ENCODE results near the gene ACP3.
"Not testable (repeated sequence)": the region's sequence is repeated elsewhere in the genome, so short reads cannot be mapped to it uniquely, and the experiment has no call there.

The ACP3 gene

GRCh38 chr3:132368962-132369361, 51.8 kb downstream of the ACP3 start:
- no peak for DNase-seq

DNA sequence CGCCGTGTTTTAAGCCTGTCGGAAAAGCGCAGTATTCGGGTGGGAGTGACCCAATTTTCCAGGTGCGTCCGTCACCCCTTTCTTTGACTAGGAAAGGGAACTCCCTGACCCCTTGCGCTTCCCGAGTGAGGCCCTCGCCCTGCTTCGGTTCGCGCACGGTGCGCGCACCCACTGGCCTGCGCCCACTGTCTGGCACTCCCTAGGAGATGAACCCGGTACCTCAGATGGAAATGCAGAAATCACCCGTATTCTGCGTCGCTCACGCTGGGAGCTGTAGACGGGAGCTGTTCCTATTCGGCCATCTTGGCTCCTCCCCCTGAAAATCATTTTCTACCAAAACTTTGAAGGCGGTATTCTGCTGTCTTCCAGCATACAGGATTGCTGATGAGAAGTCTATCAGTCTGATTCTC, 59.7 kb downstream of the ACP3 start:
- not testable (repeated sequence) for DNase-seq

DNA sequence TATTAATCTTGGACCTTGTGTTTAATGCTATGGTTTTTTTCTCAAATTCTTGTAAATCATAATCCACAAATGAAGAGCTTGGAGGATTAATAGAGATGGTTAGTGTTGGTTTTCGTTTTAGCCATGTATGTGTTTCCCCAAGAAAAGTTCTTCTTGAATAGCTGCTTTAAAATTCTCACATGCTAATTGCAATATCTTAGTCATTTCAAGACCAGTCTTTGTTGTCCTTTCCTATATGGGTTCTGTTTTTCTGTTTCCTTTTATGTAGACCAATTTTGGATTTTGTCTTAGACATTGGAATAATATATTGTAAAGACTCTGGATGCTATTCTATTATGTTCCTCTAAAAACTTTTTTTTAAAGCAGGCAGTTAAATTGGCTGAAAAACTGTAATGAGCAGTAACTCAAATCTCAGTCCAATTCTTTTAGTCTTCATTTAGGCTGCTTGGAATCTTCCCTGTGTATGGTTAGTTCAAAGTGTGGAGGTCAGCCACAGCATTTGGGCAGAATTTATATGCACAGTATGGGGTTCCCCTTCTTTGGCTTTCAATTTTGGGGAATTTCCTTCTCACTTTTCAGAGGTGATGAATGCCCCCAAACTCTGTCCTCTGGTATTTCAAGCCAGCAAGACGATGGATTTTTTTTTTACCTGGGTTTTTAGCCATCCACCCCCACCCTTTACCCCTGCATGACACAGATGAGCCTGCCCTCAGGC, 61.0 kb downstream of the ACP3 start:
- DNase-seq = no peak

DNA sequence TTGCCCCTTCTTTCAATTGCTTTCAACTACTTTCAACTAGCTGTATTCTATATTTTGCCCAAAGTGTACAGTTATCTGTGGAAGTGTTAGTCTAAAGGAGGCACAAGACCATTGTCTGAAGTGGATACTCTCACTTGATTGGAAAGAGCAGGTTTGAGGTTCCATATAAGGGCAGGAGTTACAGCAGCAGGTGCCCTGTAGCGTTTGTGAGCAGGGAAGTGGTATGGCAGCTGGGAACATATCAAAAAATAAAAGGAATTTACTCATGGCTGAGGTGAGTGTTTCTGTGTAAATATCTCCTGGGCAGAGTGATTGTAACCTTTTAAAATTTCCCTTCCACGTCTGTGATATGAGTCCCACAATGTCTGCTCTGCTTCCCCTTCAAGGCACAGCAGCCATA, 61.6 kb downstream of the ACP3 start:
- no peak for DNase-seq

DNA sequence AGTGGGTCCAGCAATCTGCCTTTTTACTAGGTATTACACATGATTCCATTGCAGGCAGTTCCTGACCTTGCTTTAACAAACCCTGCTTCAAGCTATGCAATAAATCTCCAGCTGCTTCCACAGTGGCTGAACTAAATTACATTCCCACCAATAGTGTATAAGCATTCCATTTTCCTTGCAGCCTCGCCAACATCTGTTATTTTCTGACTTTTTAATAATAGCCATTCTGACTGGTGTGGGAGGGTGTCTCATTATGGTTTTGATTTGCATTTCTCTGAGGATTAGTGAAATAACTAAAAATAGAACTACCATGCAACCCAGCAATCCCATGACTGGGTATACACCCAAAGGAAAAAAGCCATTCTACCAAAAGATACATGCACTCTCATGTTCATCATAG, 63.7 kb downstream of the ACP3 start:
- no peak for DNase-seq

DNA sequence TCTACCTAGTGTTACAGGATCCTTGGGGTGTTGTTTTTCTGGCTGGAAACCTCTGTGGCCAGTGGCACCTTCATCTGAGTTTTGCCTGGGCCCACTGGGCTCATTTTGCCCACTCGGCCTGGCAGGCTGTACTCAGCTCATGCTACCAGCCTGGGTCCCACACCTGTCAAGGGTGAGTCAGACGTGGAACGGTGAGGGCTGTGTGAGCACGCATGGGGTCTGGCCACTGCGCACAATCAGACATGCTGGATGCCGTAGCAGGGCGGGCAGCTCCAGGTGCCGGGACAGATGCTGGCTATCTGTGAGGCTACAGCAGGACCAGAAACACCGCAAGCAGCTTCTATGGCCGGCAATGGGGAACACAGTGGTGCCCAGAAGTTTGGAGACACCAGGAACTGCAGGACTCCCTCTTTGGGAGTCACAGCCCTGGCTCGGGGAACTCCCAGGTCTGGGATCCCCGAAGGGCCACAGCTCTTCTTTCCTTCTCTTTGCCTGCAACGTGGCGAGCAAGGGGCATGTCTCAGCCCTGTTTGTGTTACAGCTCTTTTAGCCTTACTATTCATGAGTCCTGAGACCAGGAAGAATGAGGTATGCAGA, 64.2 kb downstream of the ACP3 start:
- DNase-seq = no peak

GRCh38 chr3:132382267-132382666, 65.1 kb downstream of the ACP3 start:
- no peak for DNase-seq

GRCh38 chr3:132382688-132383194, 65.5 kb downstream of the ACP3 start:
- DNase-seq = no peak

- no peak for DNase-seq
Observed at GRCh38 chr3:132386259-132386658, 69.1 kb downstream of the ACP3 start.

DNA sequence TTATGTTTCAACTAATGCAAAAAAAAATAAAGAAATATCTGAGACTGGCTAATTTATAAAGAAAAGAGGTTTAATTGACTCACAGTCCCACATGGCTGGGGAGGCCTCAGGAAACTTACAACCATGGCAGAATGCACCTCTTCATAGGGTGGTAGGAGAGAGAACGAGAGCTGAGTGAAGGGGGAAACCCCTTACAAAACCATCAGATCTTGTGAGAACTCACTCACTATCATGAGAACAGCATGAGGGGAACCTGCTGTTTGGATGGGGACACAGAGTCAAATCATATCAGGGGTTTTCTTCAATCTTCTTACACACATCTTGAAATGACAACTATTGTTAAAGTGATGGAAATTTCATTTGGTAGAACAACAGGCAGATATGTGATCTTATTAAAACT, 75.5 kb downstream of the ACP3 start:
- DNase-seq = not testable (repeated sequence)

GRCh38 chr3:132394320-132394719, 77.1 kb downstream of the ACP3 start:
- no peak for DNase-seq

GRCh38 chr3:132395126-132395525, 77.9 kb downstream of the ACP3 start:
- no peak for DNase-seq

- DNase-seq = no peak
Observed at GRCh38 chr3:132396255-132396654, 79.0 kb downstream of the ACP3 start.

GRCh38 chr3:132396776-132397175, 79.6 kb downstream of the ACP3 start:
- not testable (repeated sequence) for DNase-seq

DNA sequence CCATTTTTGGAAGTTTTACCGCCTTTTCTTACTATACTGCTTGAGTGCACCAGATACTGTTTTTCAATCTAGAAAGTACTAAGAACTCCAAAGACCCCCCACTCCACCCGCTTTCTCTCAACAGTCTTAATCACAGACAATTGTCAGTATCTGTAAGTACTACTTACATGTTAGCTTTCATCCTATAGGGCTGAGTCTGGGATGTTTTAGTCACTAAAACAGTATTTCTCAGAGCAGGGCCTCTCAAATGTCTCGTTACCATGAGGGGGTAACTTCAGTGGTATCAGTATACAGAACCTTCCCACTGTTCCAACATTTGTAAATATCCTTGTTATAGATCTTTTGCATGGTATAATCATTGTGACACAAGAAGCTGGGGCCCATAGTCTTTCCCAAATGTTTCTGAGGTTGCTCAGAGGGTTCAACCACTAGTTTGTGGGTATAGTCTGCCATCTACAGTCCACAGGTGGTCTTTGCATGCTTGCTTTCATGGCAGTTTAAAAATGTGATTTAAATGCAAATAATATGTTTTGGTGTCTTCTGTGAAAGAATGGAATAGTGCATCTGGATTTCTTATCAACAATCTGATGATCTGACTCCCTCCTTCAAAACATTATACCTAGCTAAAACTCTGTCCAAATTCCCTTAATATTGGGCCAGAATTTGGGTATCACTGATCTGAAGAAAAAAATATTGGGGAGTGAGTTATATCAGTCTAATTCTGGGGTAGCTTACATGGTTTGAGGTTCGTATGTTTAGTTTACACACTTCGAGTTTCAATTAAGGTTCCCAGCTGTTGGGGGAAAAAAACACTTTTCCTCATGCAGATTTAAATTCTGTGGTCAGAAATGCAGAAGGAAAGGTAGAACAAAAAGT, 82.1 kb downstream of the ACP3 start:
- no peak for DNase-seq

DNA sequence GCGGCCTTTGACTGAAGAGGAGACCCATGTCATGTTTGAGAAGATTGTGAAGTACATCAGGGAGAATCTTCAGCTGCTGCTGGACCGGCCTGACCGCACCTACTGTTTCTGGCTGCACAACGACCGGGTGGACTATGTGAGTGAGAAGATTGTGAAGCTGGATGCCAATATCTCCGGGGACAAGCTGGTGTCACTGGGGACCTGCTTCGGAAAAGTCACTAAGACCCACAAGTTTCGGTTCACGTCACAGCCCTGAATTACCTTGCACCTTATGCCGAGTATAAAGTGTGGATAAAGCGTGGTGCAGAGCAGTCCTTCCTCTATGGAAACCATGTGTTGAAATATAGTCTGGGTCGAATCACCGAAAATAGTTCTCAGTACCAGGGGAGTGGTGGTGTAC, 84.0 kb downstream of the ACP3 start:
- DNase-seq = no peak

DNA sequence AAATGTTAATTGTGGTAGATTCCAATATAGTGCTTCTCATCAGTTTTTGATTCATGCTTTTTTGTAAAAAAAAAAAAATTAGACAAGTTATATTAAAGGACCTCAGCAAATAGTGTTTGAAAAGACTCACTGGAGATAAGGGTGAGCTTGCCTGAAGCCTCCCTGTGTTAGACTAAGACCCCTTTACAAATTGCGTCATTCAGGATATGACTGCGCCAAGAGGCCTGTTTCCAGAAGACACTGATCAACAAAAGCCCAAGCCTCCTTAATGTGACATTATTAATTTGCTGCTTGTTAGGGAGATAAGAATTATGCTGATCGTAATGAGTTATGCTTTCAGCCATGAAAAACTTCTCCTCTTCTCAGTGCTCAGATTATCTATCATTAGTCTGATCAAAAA, 87.1 kb downstream of the ACP3 start:
- no peak for DNase-seq

DNA sequence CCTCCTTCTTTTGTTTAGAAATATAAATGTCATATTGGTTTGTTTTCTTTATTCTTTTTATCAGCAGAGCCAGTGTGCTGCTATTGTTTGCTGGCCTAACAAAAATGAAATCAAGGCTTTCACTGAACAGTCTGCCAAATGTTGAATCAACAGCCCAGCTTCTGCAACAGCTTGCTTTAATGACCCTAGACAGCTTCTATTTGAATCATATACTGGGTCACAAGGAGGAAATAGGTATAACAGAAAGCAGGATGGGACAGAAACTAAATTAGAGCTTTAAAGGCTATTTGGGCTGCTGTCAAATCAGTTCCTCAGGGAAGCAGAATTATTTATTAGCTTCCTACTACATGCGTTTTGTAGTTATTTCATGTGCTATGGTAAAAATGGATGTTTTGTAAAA, 88.0 kb downstream of the ACP3 start:
- DNase-seq = no peak

DNA sequence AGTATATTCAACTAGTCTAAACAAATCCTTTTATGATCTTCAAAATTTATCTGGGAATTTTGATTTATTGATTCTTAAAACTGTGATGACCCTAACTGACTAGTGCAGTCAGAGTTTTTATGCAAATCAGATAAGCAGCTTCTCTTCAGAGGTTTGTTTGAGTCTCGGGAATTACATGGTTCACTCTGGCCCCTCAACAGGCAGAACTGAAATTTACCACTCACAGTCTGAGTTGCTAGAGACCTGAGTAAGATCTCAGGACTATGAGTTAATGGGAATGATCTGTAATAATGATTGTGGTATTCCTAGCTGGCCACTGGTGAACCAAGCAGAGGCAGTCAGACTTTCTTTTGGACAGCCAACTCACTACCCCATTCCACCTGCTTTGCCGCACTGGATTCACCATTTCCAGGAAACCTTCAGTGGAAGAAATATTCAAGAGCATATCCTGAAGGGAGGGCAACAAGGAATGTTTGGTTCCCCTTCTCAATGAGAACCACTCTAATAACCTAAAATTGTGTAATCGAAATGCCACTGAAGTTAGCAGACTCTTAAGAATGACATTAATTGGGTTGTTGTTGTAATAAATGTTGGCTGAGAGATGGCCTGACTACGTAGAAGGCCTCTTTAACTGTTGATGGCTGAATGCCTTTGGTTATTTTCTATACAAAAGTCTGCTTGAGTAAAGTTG, 88.5 kb downstream of the ACP3 start:
- no peak for DNase-seq

DNA sequence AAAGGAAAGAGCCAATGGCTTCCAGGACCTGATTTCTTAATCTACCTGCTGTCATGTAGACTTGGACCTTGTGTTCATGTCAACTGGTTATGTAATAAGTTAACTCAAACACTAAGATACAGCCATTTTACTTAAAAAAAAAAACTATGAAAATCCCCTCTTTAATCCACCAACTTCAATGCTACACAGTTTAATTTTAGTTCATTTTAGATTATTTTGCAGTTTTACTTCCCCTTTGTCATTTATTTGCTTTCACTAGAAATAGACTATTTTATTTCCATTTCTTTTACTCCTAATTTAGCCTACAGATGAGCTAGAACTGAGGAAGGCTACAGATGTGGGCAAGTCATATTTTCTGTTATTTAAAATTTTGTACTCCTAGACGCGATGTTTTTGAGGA, 89.4 kb downstream of the ACP3 start:
- DNase-seq = no peak

GRCh38 chr3:132407025-132407424, 89.8 kb downstream of the ACP3 start:
- DNase-seq = no peak
